K562 (cell line): ENCODE measurements around the gene HELZ. TPM values are rescaled to one million over a fixed set of nuclear protein-coding genes. Genes with fewer than 3 reads are reported as not detected.
A peak's percentile ranks its signal among the peaks of the same experiment; 100 is the strongest.

Experiments used
- ATAC-seq: fragments of 200-7000 bp; cut with Tn5 transposase; 3 replicates; pipeline ENCODE4 v1.9.1; 2020; ENCODE audit warnings: moderate library complexity
- BruUV-seq: library from RNA; stranded (reverse); fragments of 400-500 nt; replicated peaks from 2 replicates; lab custom pipeline; 2021; lab: Mats Ljungman, UMichigan
- CTCF ChIA-PET: fragments of 300-600 bp; formaldehyde crosslinking; extraction: SDS; loops from one replicate; lab custom pipeline; 2021; ENCODE audit warnings: low intra/inter-chr PET ratio; lab: Yijun Ruan, JAX
- POLR2A ChIA-PET: fragments of 300-600, 350-650 bp; sonication (Branson Sonifier 250); formaldehyde crosslinking; extraction: SDS; loops from one replicate; lab custom pipeline; 2021; ENCODE audit warnings: antibody characterized with exemption, inconsistent platforms; lab: Yijun Ruan, JAX
- DNase-seq, 4 experiments: peaks; one replicate each; pipeline versions ENCODE4 v3.0.0 to v3.0.0-alpha.2; 2011 to 2018; ENCODE audit warnings: low spot score in 3 of 4, mixed read lengths in 3 of 4; ENCODE audit errors: extremely low read depth in 1 of 4
- FAIRE-seq: peaks from 2 replicates; lab custom pipeline; 2011; peaks lifted over from hg19 to GRCh38; lab: Jason Lieb, UNC
- H2AFZ ChIP-seq: 2 replicates; pipeline ENCODE4 v1.6.0; 2011; ENCODE audit warnings: low read depth, low read length, control low read depth, inconsistent platforms
- H3K27ac ChIP-seq: fragments of 200-600 bp; 3 replicates; pipeline ENCODE4 v1.8.0; 2011; ENCODE audit warnings: low read depth, mild to moderate bottlenecking, control low read depth, inconsistent platforms, low read length, moderate library complexity, mixed read lengths; ENCODE audit errors: extremely low read depth
- H3K27me3 ChIP-seq, 2 experiments: fragments of 300-600 bp in 1 of 2; 2 replicates in 1 of 2; 3 replicates in 1 of 2; pipeline versions ENCODE4 v1.6.0 to v1.8.0; 2011; ENCODE audit warnings: inconsistent platforms in 2 of 2, low read length in 2 of 2, mild to moderate bottlenecking in 1 of 2, mixed read lengths in 1 of 2, moderate library complexity in 1 of 2; ENCODE audit not compliant: control insufficient read depth in 2 of 2, insufficient read depth in 2 of 2
- H3K36me3 ChIP-seq: fragments of 300-600 bp; 3 replicates; pipeline ENCODE4 v1.8.0; 2011; ENCODE audit warnings: mild to moderate bottlenecking, low read length, inconsistent platforms; ENCODE audit not compliant: control insufficient read depth, insufficient read depth
- H3K4me1 ChIP-seq, 2 experiments: fragments of 200-600 bp in 1 of 2; replicated peaks in 1 of 2; 2 replicates in 1 of 2; 3 replicates in 1 of 2; pipeline versions ENCODE4 v1.5.1 to v1.8.0; 2011; ENCODE audit warnings: inconsistent platforms in 2 of 2, low read length in 2 of 2, mild to moderate bottlenecking in 1 of 2, mixed read lengths in 1 of 2, moderate library complexity in 1 of 2; ENCODE audit not compliant: control insufficient read depth in 2 of 2, insufficient read depth in 2 of 2
- H3K4me2 ChIP-seq: 2 replicates; pipeline ENCODE4 v1.6.1; 2011; ENCODE audit warnings: low read length, control low read depth, inconsistent platforms, mixed read lengths; ENCODE audit not compliant: insufficient read depth
- H3K4me3 ChIP-seq: fragments of 200-600 bp; sonication (generic), shearing (Covaris generic); 2 replicates; pipeline ENCODE4 v1.5.1; 2016; ENCODE audit warnings: control low read depth, inconsistent platforms
- H3K79me2 ChIP-seq: fragments of 200-600 bp; 3 replicates; pipeline ENCODE4 v1.8.0; 2011; ENCODE audit warnings: low read length, inconsistent platforms; ENCODE audit not compliant: control insufficient read depth, insufficient read depth
- H3K9ac ChIP-seq, 2 experiments: 2 replicates each; pipeline versions ENCODE4 v1.6.0 to v1.6.1; 2011; ENCODE audit warnings: low read depth in 2 of 2, low read length in 2 of 2, control low read depth in 1 of 2, inconsistent platforms in 1 of 2, mild to moderate bottlenecking in 1 of 2, mixed read lengths in 1 of 2; ENCODE audit not compliant: insufficient read depth in 1 of 2
- H3K9me1 ChIP-seq: one replicate; pipeline ENCODE4 v1.6.0; 2011; ENCODE audit warnings: inconsistent platforms, mild to moderate bottlenecking, low read length, moderate library complexity; ENCODE audit not compliant: control insufficient read depth, insufficient read depth
- H3K9me3 ChIP-seq: replicated peaks from 2 replicates; pipeline ENCODE4 v1.5.1; 2011; ENCODE audit warnings: low read depth, low read length, inconsistent platforms; ENCODE audit not compliant: control insufficient read depth, insufficient read depth
- H4K20me1 ChIP-seq: replicated peaks from 2 replicates; pipeline ENCODE4 v1.6.1; 2011; ENCODE audit warnings: low read length, inconsistent platforms, mixed read lengths; ENCODE audit not compliant: control insufficient read depth, insufficient read depth
- DMBX1 ChIP-seq: fragments of 250-450 bp; sonication (Bioruptor Pico); IDR thresholded peaks from 2 replicates; pipeline ENCODE4 v1.8.0; 2022; ENCODE audit warnings: inconsistent platforms, mild to moderate bottlenecking, moderate library complexity, borderline replicate concordance
- ELF1 ChIP-seq: fragments of 200-800 bp; sonication (Bioruptor generic); IDR thresholded peaks from 2 replicates; pipeline ENCODE4 v1.6.1; 2016; ENCODE audit warnings: missing genetic modification characterization, missing compliant biosample characterization
- FOXJ2 ChIP-seq: fragments of 200-800 bp; sonication (Bioruptor generic); IDR thresholded peaks from 2 replicates; pipeline ENCODE4 v1.6.1; 2016; ENCODE audit warnings: missing genetic modification characterization, missing compliant biosample characterization
- KDM1A ChIP-seq, 2 experiments: fragments of 450-650 bp; IDR thresholded peaks; 2 replicates each; pipeline ENCODE4 v1.6.1; 2016; ENCODE audit warnings: mild to moderate bottlenecking in 2 of 2
- NFIC ChIP-seq: fragments of 450-650 bp; IDR thresholded peaks from 2 replicates; pipeline ENCODE4 v1.6.1; 2017; ENCODE audit warnings: mild to moderate bottlenecking, inconsistent platforms
- ZNF133 ChIP-seq: fragments of 250-450 bp; sonication (Bioruptor Pico); IDR thresholded peaks from 2 replicates; pipeline ENCODE4 v1.4.0; 2020; ENCODE audit warnings: mild to moderate bottlenecking
- ZNF3 ChIP-seq: fragments of 250-450 bp; sonication (Bioruptor Pico); IDR thresholded peaks from 2 replicates; pipeline ENCODE4 v1.5.0; 2021; ENCODE audit warnings: mild to moderate bottlenecking, moderate library complexity
- WGBS: fragments of 100-300 bp; shearing (Covaris generic); methylation state at CpG from one replicate; pipeline ENCODE4 v1.1.6; 2016; ENCODE audit warnings: low coverage, mixed read lengths; ENCODE audit not compliant: insufficient coverage; ENCODE audit errors: missing lambda C conversion rate; 5-methylcytosine and 5-hydroxymethylcytosine counted together
- in situ Hi-C: fragments of 300-500 bp; cut with MboI; formaldehyde crosslinking; loops from 4 replicates; pipeline ENCODE4 v1.15.0; 2018; ENCODE audit warnings: inconsistent platforms, mixed read lengths
- intact Hi-C: fragments of 100-400 bp; cut with micrococcal nuclease; formaldehyde crosslinking; loops from 2 replicates; pipeline ENCODE4 v1.14.2; 2022
- polyA plus RNA-seq, 8 experiments: library from polyadenylated mRNA; depleted of rRNA in 4 of 8; stranded (reverse) in 5 of 8; unstranded in 3 of 8; fragments of >200 nt; fragmentation: Nextera tagmentation in 2 of 8; fragmentation: Illumina TruSeq in 1 of 8; extraction: Ambion mirVana in 2 of 8; extraction: Trizol in 1 of 8; gene quantifications; 2 replicates each; pipeline versions ENCODE4 v1.2.1 to v1.2.3, GENCODE V29; 2011 to 2014; ENCODE audit warnings: inconsistent platforms in 1 of 8, missing spikeins in 1 of 8
- total RNA-seq, 7 experiments: library from RNA; depleted of rRNA in 6 of 7; stranded (reverse); fragments of >200 nt in 6 of 7; fragmentation: Illumina TruSeq in 2 of 7; extraction: Trizol in 2 of 7; gene quantifications; 2 replicates each; pipeline versions ENCODE4 v1.2.1 to v1.2.3, GENCODE V29; 2011 to 2021; ENCODE audit warnings: low replicate concordance in 1 of 7
- TF ChIP-seq, protein P1 (sequence below), 2 experiments: fragments of 450-650 bp in 1 of 2; sonication (generic) in 1 of 2; formaldehyde crosslinking; conservative IDR thresholded peaks; 2 replicates each; pipeline versions ENCODE4 v1.4.0 to v1.8.1; 2020 to 2022; ENCODE audit warnings: mild to moderate bottlenecking in 1 of 2, missing genetic modification reagents in 1 of 2
- TF ChIP-seq, protein P2 (sequence below), 2 experiments: IDR thresholded peaks; 2 replicates each; pipeline ENCODE4 v1.6.1; 2011; ENCODE audit warnings: borderline replicate concordance in 1 of 2, control low read depth in 1 of 2, low read depth in 1 of 2, low read length in 1 of 2, mild to moderate bottlenecking in 1 of 2, mixed read lengths in 1 of 2, moderate library complexity in 1 of 2; ENCODE audit not compliant: insufficient read depth in 1 of 2, insufficient read length in 1 of 2, poor library complexity in 1 of 2, severe bottlenecking in 1 of 2; ENCODE audit errors: extremely low read depth in 1 of 2
- TF ChIP-seq, protein P3 (sequence below): sonication (generic); formaldehyde crosslinking; IDR thresholded peaks from 2 replicates; pipeline ENCODE4 v1.8.0; 2022; ENCODE audit warnings: missing genetic modification reagents, mild to moderate bottlenecking, moderate library complexity, borderline replicate concordance
- TF ChIP-seq, protein P4 (sequence below): fragments of 200-800 bp; sonication (Bioruptor generic); IDR thresholded peaks from 2 replicates; pipeline ENCODE4 v1.6.1; 2016; ENCODE audit warnings: missing genetic modification characterization, missing compliant biosample characterization

HELZ gene
- total and polyA plus RNA-seq, 9 of the 15 experiments (the other 6 are each of a cell fraction or from before 2014, with no cell fraction given), result 5.2 to 39.8 (median 17.3) TPM

DNA sequence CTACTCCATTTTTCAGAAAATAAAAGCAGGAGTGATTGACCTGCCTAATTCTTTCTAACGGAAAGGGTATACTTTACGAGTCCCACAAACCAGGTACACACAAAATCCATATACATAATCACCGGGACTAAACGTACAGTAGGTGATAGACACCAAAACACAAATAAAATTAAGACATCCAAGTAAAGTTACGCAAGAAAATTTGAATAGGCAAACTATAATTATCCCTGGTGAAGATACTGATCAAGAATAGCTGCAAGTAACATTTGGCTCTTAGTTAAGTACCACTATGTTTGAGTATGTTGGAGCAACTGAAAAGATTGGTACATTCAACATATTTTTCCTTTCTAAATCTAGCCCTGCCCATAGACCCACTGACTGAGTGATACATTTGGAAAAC lies 1.7 kb downstream of the HELZ start (continued):
- TF ChIP-seq, protein P1, sequence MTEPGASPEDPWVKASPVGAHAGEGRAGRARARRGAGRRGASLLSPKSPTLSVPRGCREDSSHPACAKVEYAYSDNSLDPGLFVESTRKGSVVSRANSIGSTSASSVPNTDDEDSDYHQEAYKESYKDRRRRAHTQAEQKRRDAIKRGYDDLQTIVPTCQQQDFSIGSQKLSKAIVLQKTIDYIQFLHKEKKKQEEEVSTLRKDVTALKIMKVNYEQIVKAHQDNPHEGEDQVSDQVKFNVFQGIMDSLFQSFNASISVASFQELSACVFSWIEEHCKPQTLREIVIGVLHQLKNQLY (CRISPR knock-in tag; conservative IDR thresholded peaks at IDR 0.05), result no peak
- TF ChIP-seq FOXJ2 (tag), result no peak

DNA sequence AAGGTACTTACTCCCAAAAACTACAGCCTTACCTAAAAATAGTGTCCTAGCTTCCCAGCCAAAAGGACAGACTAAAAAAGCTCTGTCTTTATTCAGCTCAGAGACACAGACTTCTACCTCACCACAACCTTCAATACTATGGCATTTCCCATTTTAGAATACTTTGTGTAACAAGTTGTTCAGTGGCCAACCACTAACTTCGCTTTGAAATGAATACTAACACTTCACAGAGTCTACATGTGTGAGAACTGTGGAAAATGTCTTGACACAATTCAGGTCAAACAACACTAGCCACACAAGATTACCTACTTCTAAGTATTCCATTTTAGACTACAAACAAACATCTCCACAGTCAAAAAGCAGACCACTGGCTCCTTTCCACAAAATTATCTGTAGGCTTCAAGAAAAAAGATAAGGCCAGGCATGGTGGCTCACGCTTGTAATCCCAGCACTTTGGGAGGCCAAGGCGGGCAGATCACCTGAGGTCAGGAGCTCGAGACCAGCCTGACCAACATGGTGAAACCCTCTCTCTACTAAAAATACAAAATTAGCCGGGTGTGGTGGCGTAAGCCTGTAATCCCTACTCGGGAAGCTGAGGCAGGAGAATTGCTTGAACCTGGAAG lies 3.2 kb downstream of the HELZ start:
- POLR2A ChIA-PET, result interaction anchor here (1.6 kb wide), 1 partner anchor 9 kb away, joined by 5 read pairs; no protein-coding TSS in a partner anchor
- peaks cover 70% of the 10 kb centered on the region for H3K79me2 ChIP-seq
- intact Hi-C loops, result no loop called here
- TF ChIP-seq DMBX1 (CRISPR knock-in tag), result peak; percentile 47; the same call in 1 of the 2 replicates
- TF ChIP-seq, protein P2, sequence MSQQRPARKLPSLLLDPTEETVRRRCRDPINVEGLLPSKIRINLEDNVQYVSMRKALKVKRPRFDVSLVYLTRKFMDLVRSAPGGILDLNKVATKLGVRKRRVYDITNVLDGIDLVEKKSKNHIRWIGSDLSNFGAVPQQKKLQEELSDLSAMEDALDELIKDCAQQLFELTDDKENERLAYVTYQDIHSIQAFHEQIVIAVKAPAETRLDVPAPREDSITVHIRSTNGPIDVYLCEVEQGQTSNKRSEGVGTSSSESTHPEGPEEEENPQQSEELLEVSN (IDR thresholded peaks at IDR 0.05; ENCODE audit: borderline replicate concordance in 1 of 2, extremely low read depth in 1 of 2, insufficient read depth in 1 of 2, insufficient read length in 1 of 2, low read depth in 1 of 2, low read length in 1 of 2, poor library complexity in 1 of 2, severe bottlenecking in 1 of 2), result no peak
- TF ChIP-seq NFIC, result peak; percentile 79
- TF ChIP-seq KDM1A (IDR thresholded peaks at IDR 0.05), result peak in 1 of 2 experiments; percentile 50; a peak in 2 of 4 replicates
- no peak for TF ChIP-seq ZNF133 (CRISPR knock-in tag)
- no peak for TF ChIP-seq ELF1
- TF ChIP-seq, protein P3, sequence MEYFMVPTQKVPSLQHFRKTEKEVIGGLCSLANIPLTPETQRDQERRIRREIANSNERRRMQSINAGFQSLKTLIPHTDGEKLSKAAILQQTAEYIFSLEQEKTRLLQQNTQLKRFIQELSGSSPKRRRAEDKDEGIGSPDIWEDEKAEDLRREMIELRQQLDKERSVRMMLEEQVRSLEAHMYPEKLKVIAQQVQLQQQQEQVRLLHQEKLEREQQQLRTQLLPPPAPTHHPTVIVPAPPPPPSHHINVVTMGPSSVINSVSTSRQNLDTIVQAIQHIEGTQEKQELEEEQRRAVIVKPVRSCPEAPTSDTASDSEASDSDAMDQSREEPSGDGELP (CRISPR knock-in tag), result 0 out of 2 replicates have a peak, but pooled peaks have one; percentile 15
- TF ChIP-seq, protein P4, sequence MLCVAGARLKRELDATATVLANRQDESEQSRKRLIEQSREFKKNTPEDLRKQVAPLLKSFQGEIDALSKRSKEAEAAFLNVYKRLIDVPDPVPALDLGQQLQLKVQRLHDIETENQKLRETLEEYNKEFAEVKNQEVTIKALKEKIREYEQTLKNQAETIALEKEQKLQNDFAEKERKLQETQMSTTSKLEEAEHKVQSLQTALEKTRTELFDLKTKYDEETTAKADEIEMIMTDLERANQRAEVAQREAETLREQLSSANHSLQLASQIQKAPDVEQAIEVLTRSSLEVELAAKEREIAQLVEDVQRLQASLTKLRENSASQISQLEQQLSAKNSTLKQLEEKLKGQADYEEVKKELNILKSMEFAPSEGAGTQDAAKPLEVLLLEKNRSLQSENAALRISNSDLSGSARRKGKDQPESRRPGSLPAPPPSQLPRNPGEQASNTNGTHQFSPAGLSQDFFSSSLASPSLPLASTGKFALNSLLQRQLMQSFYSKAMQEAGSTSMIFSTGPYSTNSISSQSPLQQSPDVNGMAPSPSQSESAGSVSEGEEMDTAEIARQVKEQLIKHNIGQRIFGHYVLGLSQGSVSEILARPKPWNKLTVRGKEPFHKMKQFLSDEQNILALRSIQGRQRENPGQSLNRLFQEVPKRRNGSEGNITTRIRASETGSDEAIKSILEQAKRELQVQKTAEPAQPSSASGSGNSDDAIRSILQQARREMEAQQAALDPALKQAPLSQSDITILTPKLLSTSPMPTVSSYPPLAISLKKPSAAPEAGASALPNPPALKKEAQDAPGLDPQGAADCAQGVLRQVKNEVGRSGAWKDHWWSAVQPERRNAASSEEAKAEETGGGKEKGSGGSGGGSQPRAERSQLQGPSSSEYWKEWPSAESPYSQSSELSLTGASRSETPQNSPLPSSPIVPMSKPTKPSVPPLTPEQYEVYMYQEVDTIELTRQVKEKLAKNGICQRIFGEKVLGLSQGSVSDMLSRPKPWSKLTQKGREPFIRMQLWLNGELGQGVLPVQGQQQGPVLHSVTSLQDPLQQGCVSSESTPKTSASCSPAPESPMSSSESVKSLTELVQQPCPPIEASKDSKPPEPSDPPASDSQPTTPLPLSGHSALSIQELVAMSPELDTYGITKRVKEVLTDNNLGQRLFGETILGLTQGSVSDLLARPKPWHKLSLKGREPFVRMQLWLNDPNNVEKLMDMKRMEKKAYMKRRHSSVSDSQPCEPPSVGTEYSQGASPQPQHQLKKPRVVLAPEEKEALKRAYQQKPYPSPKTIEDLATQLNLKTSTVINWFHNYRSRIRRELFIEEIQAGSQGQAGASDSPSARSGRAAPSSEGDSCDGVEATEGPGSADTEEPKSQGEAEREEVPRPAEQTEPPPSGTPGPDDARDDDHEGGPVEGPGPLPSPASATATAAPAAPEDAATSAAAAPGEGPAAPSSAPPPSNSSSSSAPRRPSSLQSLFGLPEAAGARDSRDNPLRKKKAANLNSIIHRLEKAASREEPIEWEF, result no peak
- TF ChIP-seq ZNF3 (CRISPR knock-in tag), result no peak

More for the DNA sequence above, 3.2 kb downstream of the HELZ start:
- Histone ChIP-seq H3K4me3 (no peak overlapping the region), H3K36me3 (peaks cover 42% of the 10 kb centered on the region), H4K20me1 (no peaks in the 10 kb centered on the region; the same call in 1 of the 2 replicates), H2AFZ (no peak overlapping the region), H3K9ac (peak overlapping the region in 1 of 2 experiments; percentile 27; a peak in 1 of 4 replicates), H3K4me1 (peaks cover 19 to 35% of the 10 kb centered on the region in 2 experiments), H3K27ac (peak overlapping the region; percentile 60), H3K4me2 (peak overlapping the region; percentile 65), H3K9me3 (no peaks in the 10 kb centered on the region), H3K9me1 (no peaks in the 10 kb centered on the region), H3K27me3 (no peaks in the 10 kb centered on the region)
- no TSS peak for BruUV-seq
- CTCF ChIA-PET, result no interaction called here
- in situ Hi-C loops, result no loop called here
- WGBS, result 5% methylated on average over 5 of the region's 7 CpGs
- ATAC-seq (peak; percentile 7; the same call in 2 of the 3 replicates), DNase-seq (peak in 1 of 4 experiments; percentile 67), FAIRE-seq (peak; percentile 67)
